Measurements from ENCODE around the gene POU5F2.

POU5F2 gene

GRCh38 chr5:93717162-93717561, 24.2 kb downstream of the POU5F2 start:
- Histone ChIP-seq H3K9me3 (ENCODE audit: control insufficient read depth in 2 of 2, low read length in 2 of 2) (no peaks in the 10 kb centered on the region), H3K27ac (ENCODE audit: low read depth in 2 of 2, low read length in 2 of 2) (no peak overlapping the region), H3K9ac (ENCODE audit: low read depth in 1 of 2, low read length in 2 of 2) (no peak overlapping the region), H3K36me3 (ENCODE audit: control insufficient read depth in 2 of 2, insufficient read depth in 2 of 2, low read length in 2 of 2) (no peaks in the 10 kb centered on the region), H3K4me3 (ENCODE audit: low read length in 2 of 2) (no peak overlapping the region), H3K27me3 (ENCODE audit: control insufficient read depth in 2 of 2, insufficient read depth in 2 of 2, low read length in 2 of 2) (no peaks in the 10 kb centered on the region), H3K4me1 (ENCODE audit: control insufficient read depth in 2 of 2, insufficient read depth in 2 of 2, low read length in 2 of 2) (peaks cover 0 to 4% of the 10 kb centered on the region in 2 donors)

DNA sequence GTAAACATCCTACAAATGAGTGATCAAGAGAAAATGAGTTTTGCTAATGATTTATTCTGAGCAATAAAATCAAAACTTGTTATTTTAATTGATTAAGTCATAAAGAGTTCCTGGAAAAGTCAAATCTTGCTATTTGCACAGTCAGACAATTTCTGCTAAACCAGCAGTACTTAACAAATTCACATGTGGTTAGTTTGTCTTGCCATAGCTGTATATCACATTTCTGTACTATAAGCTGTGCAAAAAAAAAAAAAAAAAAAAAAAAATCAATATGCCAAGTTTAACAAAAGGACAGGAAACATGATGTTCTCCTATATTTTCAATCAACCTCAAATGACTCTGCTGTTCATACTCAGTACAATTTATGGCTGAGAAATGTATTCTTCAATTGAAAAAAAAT, 24.9 kb downstream of the POU5F2 start:
- Histone ChIP-seq H3K4me1 (ENCODE audit: control insufficient read depth in 2 of 2, insufficient read depth in 2 of 2, low read length in 2 of 2) (peaks cover 0 to 2% of the 10 kb centered on the region in 2 donors), H3K27me3 (ENCODE audit: control insufficient read depth in 2 of 2, insufficient read depth in 2 of 2, low read length in 2 of 2) (no peaks in the 10 kb centered on the region), H3K9me3 (ENCODE audit: control insufficient read depth in 2 of 2, low read length in 2 of 2) (no peaks in the 10 kb centered on the region), H3K36me3 (ENCODE audit: control insufficient read depth in 2 of 2, insufficient read depth in 2 of 2, low read length in 2 of 2) (no peaks in the 10 kb centered on the region), H3K27ac (ENCODE audit: low read depth in 2 of 2, low read length in 2 of 2) (no peak overlapping the region), H3K9ac (ENCODE audit: low read depth in 1 of 2, low read length in 2 of 2) (no peak overlapping the region), H3K4me3 (ENCODE audit: low read length in 2 of 2) (no peak overlapping the region)

DNA sequence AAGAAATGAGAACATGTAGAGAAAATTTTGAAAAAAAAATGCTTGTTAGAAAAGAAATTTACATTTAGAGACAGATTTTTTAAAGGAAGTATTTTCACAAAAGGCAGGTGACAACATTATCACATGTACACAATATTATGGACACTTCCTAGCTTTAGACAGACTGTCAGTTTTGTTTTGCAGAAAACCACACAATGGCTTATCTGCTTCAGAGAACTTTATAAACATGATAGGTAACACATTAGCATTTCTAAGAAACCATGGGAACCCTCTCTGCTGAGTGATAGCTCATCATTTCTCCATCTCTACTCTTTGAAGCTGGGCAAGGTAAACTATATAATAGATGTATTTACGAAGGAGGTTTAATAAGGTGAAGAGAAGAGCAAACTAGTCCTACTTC, 25.6 kb downstream of the POU5F2 start:
- Histone ChIP-seq H3K27me3 (ENCODE audit: control insufficient read depth in 2 of 2, insufficient read depth in 2 of 2, low read length in 2 of 2) (no peaks in the 10 kb centered on the region), H3K9me3 (ENCODE audit: control insufficient read depth in 2 of 2, low read length in 2 of 2) (no peaks in the 10 kb centered on the region), H3K9ac (ENCODE audit: low read depth in 1 of 2, low read length in 2 of 2) (no peak overlapping the region), H3K4me1 (ENCODE audit: control insufficient read depth in 2 of 2, insufficient read depth in 2 of 2, low read length in 2 of 2) (no peaks in the 10 kb centered on the region), H3K27ac (ENCODE audit: low read depth in 2 of 2, low read length in 2 of 2) (no peak overlapping the region), H3K36me3 (ENCODE audit: control insufficient read depth in 2 of 2, insufficient read depth in 2 of 2, low read length in 2 of 2) (no peaks in the 10 kb centered on the region), H3K4me3 (ENCODE audit: low read length in 2 of 2) (no peak overlapping the region)

- H3K4me3 ChIP-seq (ENCODE audit: low read length in 2 of 2), result no peak overlapping the region
- no peaks in the 10 kb centered on the region for H3K27me3 ChIP-seq (ENCODE audit: control insufficient read depth in 2 of 2, insufficient read depth in 2 of 2, low read length in 2 of 2)
- no peaks in the 10 kb centered on the region for H3K9me3 ChIP-seq (ENCODE audit: control insufficient read depth in 2 of 2, low read length in 2 of 2)
- no peak overlapping the region for H3K9ac ChIP-seq (ENCODE audit: low read depth in 1 of 2, low read length in 2 of 2)
- no peaks in the 10 kb centered on the region for H3K4me1 ChIP-seq (ENCODE audit: control insufficient read depth in 2 of 2, insufficient read depth in 2 of 2, low read length in 2 of 2)
- no peaks in the 10 kb centered on the region for H3K36me3 ChIP-seq (ENCODE audit: control insufficient read depth in 2 of 2, insufficient read depth in 2 of 2, low read length in 2 of 2)
- H3K27ac ChIP-seq (ENCODE audit: low read depth in 2 of 2, low read length in 2 of 2), result no peak overlapping the region
Observed at GRCh38 chr5:93715327-93715726, 26.1 kb downstream of the POU5F2 start.

DNA sequence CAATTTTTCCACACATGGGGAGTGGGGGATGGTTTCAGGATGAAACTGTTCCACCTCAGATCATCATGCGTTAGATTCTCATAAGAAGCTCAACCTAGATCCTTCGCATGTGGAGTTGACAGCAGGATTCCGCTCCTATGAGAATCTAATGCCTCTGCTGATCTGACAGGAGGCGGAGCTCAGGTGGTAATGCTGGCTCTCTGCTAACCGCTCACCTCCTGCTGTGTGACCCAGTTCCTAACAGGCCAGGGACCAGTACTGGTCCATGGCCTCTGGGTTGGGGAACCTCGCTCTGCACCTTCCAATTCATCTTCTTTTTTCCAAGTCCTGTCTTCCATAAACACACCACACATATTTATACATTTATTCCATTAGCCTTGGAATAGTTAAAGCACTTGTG, 33.0 kb downstream of the POU5F2 start:
- H3K27me3 ChIP-seq (ENCODE audit: control insufficient read depth in 2 of 2, insufficient read depth in 2 of 2, low read length in 2 of 2), result no peaks in the 10 kb centered on the region
- H3K36me3 ChIP-seq (ENCODE audit: control insufficient read depth in 2 of 2, insufficient read depth in 2 of 2, low read length in 2 of 2), result no peaks in the 10 kb centered on the region
- H3K4me1 ChIP-seq (ENCODE audit: control insufficient read depth in 2 of 2, insufficient read depth in 2 of 2, low read length in 2 of 2), result no peaks in the 10 kb centered on the region
- no peak overlapping the region for H3K27ac ChIP-seq (ENCODE audit: low read depth in 2 of 2, low read length in 2 of 2)
- H3K9ac ChIP-seq (ENCODE audit: low read depth in 1 of 2, low read length in 2 of 2), result no peak overlapping the region
- no peak overlapping the region for H3K4me3 ChIP-seq (ENCODE audit: low read length in 2 of 2)
- no peaks in the 10 kb centered on the region for H3K9me3 ChIP-seq (ENCODE audit: control insufficient read depth in 2 of 2, low read length in 2 of 2)

GRCh38 chr5:93705896-93706295, 35.5 kb downstream of the POU5F2 start:
- Histone ChIP-seq H3K27ac (ENCODE audit: low read depth in 2 of 2, low read length in 2 of 2) (no peak overlapping the region), H3K9me3 (ENCODE audit: control insufficient read depth in 2 of 2, low read length in 2 of 2) (no peaks in the 10 kb centered on the region), H3K27me3 (ENCODE audit: control insufficient read depth in 2 of 2, insufficient read depth in 2 of 2, low read length in 2 of 2) (no peaks in the 10 kb centered on the region), H3K4me3 (ENCODE audit: low read length in 2 of 2) (no peak overlapping the region), H3K4me1 (ENCODE audit: control insufficient read depth in 2 of 2, insufficient read depth in 2 of 2, low read length in 2 of 2) (no peaks in the 10 kb centered on the region), H3K36me3 (ENCODE audit: control insufficient read depth in 2 of 2, insufficient read depth in 2 of 2, low read length in 2 of 2) (no peaks in the 10 kb centered on the region), H3K9ac (ENCODE audit: low read depth in 1 of 2, low read length in 2 of 2) (no peak overlapping the region)

GRCh38 chr5:93704996-93705395, 36.4 kb downstream of the POU5F2 start:
- H3K4me1 ChIP-seq (ENCODE audit: control insufficient read depth in 2 of 2, insufficient read depth in 2 of 2, low read length in 2 of 2), result no peaks in the 10 kb centered on the region
- no peaks in the 10 kb centered on the region for H3K27me3 ChIP-seq (ENCODE audit: control insufficient read depth in 2 of 2, insufficient read depth in 2 of 2, low read length in 2 of 2)
- no peak overlapping the region for H3K4me3 ChIP-seq (ENCODE audit: low read length in 2 of 2)
- H3K9ac ChIP-seq (ENCODE audit: low read depth in 1 of 2, low read length in 2 of 2), result no peak overlapping the region
- no peak overlapping the region for H3K27ac ChIP-seq (ENCODE audit: low read depth in 2 of 2, low read length in 2 of 2)
- H3K36me3 ChIP-seq (ENCODE audit: control insufficient read depth in 2 of 2, insufficient read depth in 2 of 2, low read length in 2 of 2), result no peaks in the 10 kb centered on the region
- H3K9me3 ChIP-seq (ENCODE audit: control insufficient read depth in 2 of 2, low read length in 2 of 2), result no peaks in the 10 kb centered on the region

DNA sequence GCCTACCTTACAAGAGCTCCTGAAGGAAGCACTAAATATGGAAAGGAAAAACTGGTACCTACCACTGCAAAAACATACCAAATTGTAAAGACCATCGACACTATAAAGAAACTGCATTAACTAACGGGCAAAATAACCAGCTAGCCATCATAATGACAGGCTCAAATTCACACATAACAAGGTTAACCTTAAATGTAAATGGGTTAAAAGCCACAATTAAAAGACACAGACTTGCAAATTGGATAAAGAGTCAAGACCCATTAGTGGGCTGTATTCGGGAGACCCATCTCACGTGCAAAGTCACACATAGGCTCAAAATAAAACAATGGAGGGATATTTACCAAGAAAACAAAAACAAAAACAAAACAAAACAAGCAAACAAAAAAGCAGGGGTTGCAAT, 49.4 kb downstream of the POU5F2 start:
- Histone ChIP-seq H3K27me3 (ENCODE audit: control insufficient read depth in 2 of 2, insufficient read depth in 2 of 2, low read length in 2 of 2) (no peaks in the 10 kb centered on the region), H3K9ac (ENCODE audit: low read depth in 1 of 2, low read length in 2 of 2) (no peak overlapping the region), H3K4me3 (ENCODE audit: low read length in 2 of 2) (no peak overlapping the region), H3K27ac (ENCODE audit: low read depth in 2 of 2, low read length in 2 of 2) (no peak overlapping the region), H3K9me3 (ENCODE audit: control insufficient read depth in 2 of 2, low read length in 2 of 2) (no peaks in the 10 kb centered on the region), H3K36me3 (ENCODE audit: control insufficient read depth in 2 of 2, insufficient read depth in 2 of 2, low read length in 2 of 2) (no peaks in the 10 kb centered on the region), H3K4me1 (ENCODE audit: control insufficient read depth in 2 of 2, insufficient read depth in 2 of 2, low read length in 2 of 2) (no peaks in the 10 kb centered on the region)

Data from mucosa of rectum (tissue), 2 donors.